Right lung (tissue), 5 donors: ENCODE data around the gene ZDHHC17. TPM values are rescaled to one million over a fixed set of nuclear protein-coding genes. Genes with fewer than 3 reads are reported as not detected.

Source experiments
- polyA plus RNA-seq, 5 donors: library from polyadenylated mRNA; unstranded; fragments of 120-200 nt; gene quantifications; one replicate each; pipeline versions ENCODE4 v1.2.1 to v1.2.3, GENCODE V29; 2013; ENCODE audit warnings: inconsistent platforms in 1 of 5, low replicate concordance in 1 of 5; ENCODE audit not compliant: insufficient read length in 5 of 5, insufficient read depth in 1 of 5

ZDHHC17 gene
- polyA plus RNA-seq, 5 donors: 49.6 to 102 (median 83.7) TPM

Other genes starting within 250 kb of the ZDHHC17 start
- gene OSBPL8, start 204.3 kb upstream of the ZDHHC17 start, polyA plus RNA-seq: 10 to 100 TPM; 32.5 to 72.8 (median 61.6) TPM
- 10 to 100 TPM; 22.7 to 29.3 (median 23.7) TPM for gene CSRP2, start 114.9 kb downstream of the ZDHHC17 start, polyA plus RNA-seq